Medulla oblongata (tissue), 1 donor: ENCODE data around the gene KCNH8.

Experiments
- DNase-seq: peaks from one replicate; pipeline ENCODE4 v3.0.0-alpha.2; 2015; ENCODE audit errors: extremely low spot score

KCNH8 gene

GRCh38 chr3:19250959-19251610 is 102.8 kb downstream of the KCNH8 start:
- DNase-seq, result peak; percentile 57

- DNase-seq, result no peak
Observed at GRCh38 chr3:19254189-19254588, 105.9 kb downstream of the KCNH8 start.

- no peak for DNase-seq
Observed at GRCh38 chr3:19254784-19255338, 106.6 kb downstream of the KCNH8 start.

DNA sequence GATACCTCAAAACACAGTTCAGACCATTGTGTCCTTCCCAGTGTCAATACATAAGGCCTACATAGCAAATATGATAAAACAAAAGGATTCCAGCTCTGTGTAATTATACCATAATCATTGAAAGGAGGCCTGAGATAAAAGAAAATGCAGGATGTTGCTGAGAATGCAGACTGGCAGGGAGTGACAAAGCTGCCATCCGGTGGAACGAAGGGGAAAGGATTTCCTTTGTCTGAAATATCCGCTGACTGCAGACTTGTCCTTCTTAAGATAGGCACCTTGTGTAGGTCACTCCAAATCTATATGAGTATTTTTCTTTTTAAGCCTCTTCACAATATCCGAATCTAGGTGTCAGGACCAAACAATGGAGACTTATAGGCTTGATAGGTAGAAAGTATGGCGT is 108.0 kb downstream of the KCNH8 start:
- no peak for DNase-seq

- DNase-seq, result no peak
Observed at GRCh38 chr3:19263606-19264005, 115.3 kb downstream of the KCNH8 start.

GRCh38 chr3:19264424-19264823 is 116.1 kb downstream of the KCNH8 start:
- DNase-seq, result no peak

DNA sequence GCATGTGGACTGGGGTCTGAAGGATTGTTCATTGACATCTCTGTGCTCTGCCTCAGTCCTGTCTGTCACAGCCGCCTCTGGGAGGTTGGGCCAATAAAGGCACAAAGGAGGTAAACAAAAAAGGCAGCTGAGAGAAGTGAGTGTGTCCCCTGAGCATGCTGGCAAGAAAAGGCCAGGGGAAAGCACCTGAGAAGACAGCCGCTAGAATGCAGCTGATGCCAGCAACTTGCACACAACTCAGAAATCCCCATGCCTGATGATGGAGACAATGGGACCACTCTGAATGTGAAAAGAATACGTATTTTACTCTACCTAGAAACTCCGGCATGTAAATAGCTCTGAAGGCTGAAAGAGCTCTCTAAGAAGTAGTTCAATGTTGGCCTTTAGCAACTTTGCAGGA is 118.7 kb downstream of the KCNH8 start:
- no peak for DNase-seq

DNA sequence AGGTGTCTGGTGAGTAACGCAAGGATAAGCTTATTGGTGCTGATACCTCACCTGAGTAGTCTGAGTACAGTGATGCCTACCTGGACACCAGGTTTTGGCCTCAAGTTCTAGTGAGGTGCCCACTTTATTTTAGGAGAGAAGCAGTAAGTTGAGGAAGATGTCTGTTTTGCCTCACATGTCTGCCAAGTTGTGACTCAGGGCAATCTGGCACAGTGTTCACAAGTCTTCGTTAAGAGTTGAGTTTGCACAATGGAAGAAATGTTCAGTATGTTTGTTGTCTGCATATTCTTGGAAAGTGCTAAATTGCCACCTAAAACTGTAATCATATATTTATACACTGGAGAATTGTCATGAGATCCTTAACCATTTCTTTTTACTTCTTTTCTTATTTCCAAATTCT is 122.2 kb downstream of the KCNH8 start:
- DNase-seq, result no peak

DNA sequence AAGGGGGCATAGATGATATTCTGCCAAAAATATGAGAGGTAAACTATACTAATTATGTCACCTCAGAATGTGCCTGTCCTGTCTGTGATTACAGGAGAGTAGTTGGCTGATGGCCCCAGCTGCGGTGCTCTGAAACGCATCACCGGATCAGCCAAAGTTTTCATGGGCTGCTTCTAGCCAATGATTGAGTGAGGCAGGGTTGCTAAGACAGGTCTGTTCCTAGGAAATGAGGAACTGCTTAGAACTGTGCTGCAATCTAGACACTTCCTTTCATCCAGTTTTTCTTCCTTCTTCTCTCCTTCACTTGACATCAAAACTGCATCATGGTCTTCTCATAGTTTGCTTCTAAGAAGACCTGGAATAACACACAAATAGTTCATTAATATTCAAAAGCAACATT is 124.0 kb downstream of the KCNH8 start:
- no peak for DNase-seq

GRCh38 chr3:19273091-19273490 is 124.8 kb downstream of the KCNH8 start:
- no peak for DNase-seq

DNA sequence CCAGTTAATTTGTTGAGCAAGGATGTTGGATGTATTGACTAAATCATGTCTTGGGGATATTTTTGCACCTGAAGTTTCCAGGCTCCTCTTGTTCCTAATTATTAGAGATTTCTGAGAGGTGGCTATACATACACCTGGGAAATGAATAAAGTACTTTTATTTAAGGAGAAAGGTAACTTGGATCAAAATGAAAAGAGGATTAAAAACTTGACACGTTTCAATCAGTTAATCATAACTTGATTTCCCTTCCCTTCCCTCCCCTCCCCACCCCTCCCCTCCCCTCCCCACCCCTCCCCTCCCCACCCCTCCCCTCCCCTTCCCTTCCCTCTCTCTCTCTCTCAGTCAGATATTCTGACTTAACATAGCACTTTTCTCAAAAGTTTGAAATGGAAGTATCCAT is 126.3 kb downstream of the KCNH8 start:
- DNase-seq, result no peak

GRCh38 chr3:19284974-19285373 is 136.7 kb downstream of the KCNH8 start:
- no peak for DNase-seq

GRCh38 chr3:19293295-19293694 is 145.0 kb downstream of the KCNH8 start:
- no peak for DNase-seq

- DNase-seq, result no peak
Observed at GRCh38 chr3:19295208-19295607, 146.9 kb downstream of the KCNH8 start.

DNA sequence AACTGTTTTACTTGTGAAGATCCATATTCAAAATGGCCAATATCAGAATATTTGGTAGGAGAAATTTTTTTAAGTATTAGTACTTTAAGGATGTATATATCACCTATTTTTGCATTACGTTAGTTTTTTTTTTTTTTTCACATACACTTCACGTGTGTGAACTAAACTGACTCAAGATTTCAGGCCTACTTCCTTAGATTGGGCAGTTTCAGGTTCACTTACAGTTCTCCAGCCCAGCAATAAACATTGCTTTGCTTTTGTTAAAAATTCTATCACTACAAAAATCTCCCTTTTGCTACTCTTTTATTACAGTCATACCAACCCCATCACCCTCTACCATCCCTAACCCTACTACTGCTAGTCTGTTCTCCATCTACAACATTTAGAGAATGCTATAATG is 183.6 kb downstream of the KCNH8 start:
- DNase-seq, result no peak

DNA sequence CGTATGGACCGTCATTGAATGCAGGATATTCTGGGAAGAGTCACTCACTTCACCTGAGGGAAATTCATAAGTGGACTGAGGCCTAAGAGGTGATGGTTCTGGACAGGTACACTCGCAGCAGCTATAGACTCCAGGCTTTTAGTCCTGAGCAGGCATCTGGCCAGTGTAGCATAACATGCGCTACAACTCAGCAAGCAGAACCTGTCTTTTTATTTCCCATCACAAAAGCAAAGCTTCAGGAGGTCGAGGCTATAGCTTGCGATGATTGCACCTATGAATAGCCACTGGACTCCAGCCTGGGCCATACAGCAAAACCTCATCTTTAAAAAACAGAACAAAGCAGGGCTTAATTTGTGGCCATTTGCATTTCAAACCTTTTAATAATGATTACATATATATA is 185.8 kb downstream of the KCNH8 start:
- DNase-seq, result no peak

- DNase-seq, result no peak
Observed at GRCh38 chr3:19338769-19339168, 190.5 kb downstream of the KCNH8 start.

DNA sequence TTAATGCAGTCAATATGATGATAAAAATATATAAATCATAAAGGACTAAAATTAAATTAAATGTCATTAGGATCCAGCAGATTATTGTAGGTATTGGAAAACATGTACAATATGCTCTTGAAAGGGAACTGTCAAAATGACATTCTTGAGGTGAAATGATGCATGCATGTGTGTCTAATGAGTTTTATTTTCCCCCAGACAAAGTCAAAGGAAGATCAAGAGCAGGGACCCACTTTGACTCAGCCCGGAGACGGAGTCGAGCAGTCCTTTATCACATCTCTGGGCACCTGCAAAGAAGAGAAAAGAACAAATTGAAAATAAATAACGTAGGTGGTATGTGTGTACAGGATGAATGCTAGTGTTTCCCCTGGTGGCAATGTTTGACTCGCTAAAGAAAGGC is 194.1 kb downstream of the KCNH8 start:
- DNase-seq, result no peak

- DNase-seq, result peak; percentile 25
Observed at GRCh38 chr3:19346759-19347158, 198.4 kb downstream of the KCNH8 start.

DNA sequence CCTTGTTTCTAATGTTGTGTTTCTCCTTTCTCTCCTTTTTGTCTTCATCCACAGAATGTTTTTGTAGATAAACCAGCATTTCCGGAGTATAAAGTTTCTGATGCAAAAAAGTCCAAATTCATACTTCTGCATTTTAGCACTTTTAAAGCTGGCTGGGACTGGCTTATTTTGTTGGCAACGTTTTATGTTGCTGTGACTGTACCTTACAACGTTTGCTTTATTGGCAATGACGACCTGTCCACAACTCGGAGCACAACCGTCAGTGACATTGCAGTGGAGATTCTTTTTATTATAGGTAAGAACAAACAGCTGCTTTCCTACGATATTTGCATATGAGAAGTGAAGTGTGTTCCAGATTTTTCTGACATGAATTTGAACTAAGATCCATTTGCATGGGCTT is 199.4 kb downstream of the KCNH8 start:
- no peak for DNase-seq

- no peak for DNase-seq
Observed at GRCh38 chr3:19348500-19348899, 200.2 kb downstream of the KCNH8 start.

- DNase-seq, result no peak
Observed at GRCh38 chr3:19348941-19349564, 200.7 kb downstream of the KCNH8 start.

DNA sequence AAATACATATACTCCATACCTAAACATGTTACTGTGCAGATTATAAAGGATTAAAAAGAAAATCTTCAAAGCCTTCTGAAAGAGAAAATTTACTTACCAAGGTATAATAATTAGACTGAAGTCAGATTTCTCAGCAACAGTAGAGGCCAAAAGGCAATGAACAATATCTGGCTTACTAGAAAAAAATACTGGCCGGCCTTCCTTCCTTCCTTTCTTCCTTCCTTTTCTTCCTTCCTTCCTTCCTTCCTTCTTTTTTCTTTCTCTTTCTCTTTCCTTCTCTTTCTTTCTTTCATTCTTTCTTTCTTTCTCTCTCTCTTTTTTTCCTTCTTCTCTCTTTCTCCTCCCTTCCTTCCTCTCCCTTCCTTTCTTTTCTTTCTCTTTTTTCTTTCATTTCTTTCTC is 209.6 kb downstream of the KCNH8 start:
- no peak for DNase-seq

GRCh38 chr3:19363071-19363470 is 214.8 kb downstream of the KCNH8 start:
- no peak for DNase-seq
